ENCODE data around the gene LAGE3. TPM values are rescaled to one million over a fixed set of nuclear protein-coding genes. Genes with fewer than 3 reads are reported as not detected.

Gene LAGE3
- total RNA-seq, 1 experiment from 2014 or later, result 175 TPM

- Histone ChIP-seq H3K9me3 (ENCODE audit: control insufficient read depth, insufficient read depth, low read depth, low read length) (no peaks in the 10 kb centered on the region), H3K27ac (ENCODE audit: low read length) (no peak overlapping the region), H3K27me3 (ENCODE audit: control insufficient read depth, insufficient read depth, low read length) (no peaks in the 10 kb centered on the region), H3K4me1 (ENCODE audit: control insufficient read depth, insufficient read depth, low read length) (peaks cover 31% of the 10 kb centered on the region), H3K4me3 (ENCODE audit: low read depth in 2 of 2, low read length in 2 of 2) (no peak overlapping the region), H3K36me3 (ENCODE audit: control insufficient read depth, insufficient read depth, low read length) (no peaks in the 10 kb centered on the region)
- DNase-seq (ENCODE audit: low read depth, low spot score), result no peak
- intact Hi-C loops (cut with micrococcal nuclease; ENCODE audit: unreplicated experiment) (no loop called here), in situ Hi-C loops (cut with HindIII; ENCODE audit: low pct_unique_long_range_greater_than_20kb, low sequenced_read_pairs) (no loop called here)
- ChIA-PET POLR2A (interaction anchor here (0.7 kb wide), 1 partner anchor 8 kb away, joined by 5 read pairs; no protein-coding TSS in a partner anchor), CTCF (interaction anchor here (1.3 kb wide), 1 partner anchor 108 kb away, joined by 12 read pairs; no protein-coding TSS in a partner anchor)
- no TSS peak for BruUV-seq (replicated peaks)
- no peak for TF ChIP-seq POLR2AphosphoS5 (IDR thresholded peaks at IDR 0.05; ENCODE audit: low read depth, low read length)
- TF ChIP-seq REST (IDR thresholded peaks at IDR 0.05; ENCODE audit: insufficient read depth in 1 of 2, low read depth in 2 of 2, low read length in 1 of 2), result no peak
- no peak for TF ChIP-seq CTCF (IDR thresholded peaks at IDR 0.05)
- no peak for TF ChIP-seq SIN3A (IDR thresholded peaks at IDR 0.05; ENCODE audit: borderline replicate concordance, insufficient read depth, low read depth, low read length)
- no peak for TF ChIP-seq TCF7L2 (IDR thresholded peaks at IDR 0.05; ENCODE audit: low read depth, low read length)
- no peak for ATAC-seq
Observed at GRCh38 chrX:154481195-154481594, 2.1 kb upstream of the LAGE3 start.

GRCh38 chrX:154477891-154478477, 1.1 kb downstream of the LAGE3 start:
- BruUV-seq (replicated peaks), result TSS peak; percentile 100
- H3K27me3 ChIP-seq (ENCODE audit: control insufficient read depth, insufficient read depth, low read length), result no peaks in the 10 kb centered on the region
- 0 out of 2 replicates have a peak, but pooled peaks have one; percentile 9 for ATAC-seq
- TF ChIP-seq REST (IDR thresholded peaks at IDR 0.05; ENCODE audit: insufficient read depth in 1 of 2, low read depth in 2 of 2, low read length in 1 of 2), result no peak
- TF ChIP-seq CTCF (IDR thresholded peaks at IDR 0.05), result no peak
- TF ChIP-seq SIN3A (IDR thresholded peaks at IDR 0.05; ENCODE audit: borderline replicate concordance, insufficient read depth, low read depth, low read length), result no peak
- no peak for TF ChIP-seq TCF7L2 (IDR thresholded peaks at IDR 0.05; ENCODE audit: low read depth, low read length)
- peak; percentile 57 for TF ChIP-seq POLR2AphosphoS5 (IDR thresholded peaks at IDR 0.05; ENCODE audit: low read depth, low read length)
- H3K4me3 ChIP-seq (ENCODE audit: low read depth in 2 of 2, low read length in 2 of 2), result peak overlapping the region; percentile 65 to 70
- peaks cover 18% of the 10 kb centered on the region for H3K4me1 ChIP-seq (ENCODE audit: control insufficient read depth, insufficient read depth, low read length)
- DNase-seq (ENCODE audit: low read depth, low spot score), result no peak
- intact Hi-C loops (cut with micrococcal nuclease; ENCODE audit: unreplicated experiment) (no loop called here), in situ Hi-C loops (cut with HindIII; ENCODE audit: low pct_unique_long_range_greater_than_20kb, low sequenced_read_pairs) (no loop called here)
- CTCF ChIA-PET, result interaction anchor here (0.6 to 1.2 kb wide), 3 partner anchors 13 to 105 kb away, joined by 3 to 6 read pairs (median 3); partner anchors contain the start of gene SLC10A3
- POLR2A ChIA-PET, result interaction anchor here (0.6 kb wide), 1 partner anchor 21 kb away, joined by 11 read pairs; no protein-coding TSS in a partner anchor
- H3K27ac ChIP-seq (ENCODE audit: low read length), result peak overlapping the region; percentile 84
- no peaks in the 10 kb centered on the region for H3K36me3 ChIP-seq (ENCODE audit: control insufficient read depth, insufficient read depth, low read length)
- H3K9me3 ChIP-seq (ENCODE audit: control insufficient read depth, insufficient read depth, low read depth, low read length), result no peaks in the 10 kb centered on the region
